Measurements from ENCODE around the gene CISD3. TPM values are rescaled to one million over a fixed set of nuclear protein-coding genes. Genes with fewer than 3 reads are reported as not detected.
A peak's percentile ranks its signal among the peaks of the same experiment; 100 is the strongest.

Gene CISD3
- total and polyA plus RNA-seq, 2 of the 8 experiments (the other 6 are each of a cell fraction or from before 2014, with no cell fraction given) = 9.4 to 11.1 TPM

GRCh38 chr17:38719943-38720641 is 10.0 kb upstream of the CISD3 start:
- Histone ChIP-seq H4K20me1 (replicated peaks in 1 of 2; ENCODE audit: control insufficient read depth in 1 of 2, insufficient read depth in 2 of 2, low read length in 2 of 2) (no peaks in the 10 kb centered on the region), H3K4me1 (replicated peaks in 1 of 4; ENCODE audit: control insufficient read depth in 3 of 4, insufficient read depth in 4 of 4, low read length in 3 of 4) (peaks cover 11 to 29% (median 16%) of the 10 kb centered on the region in 4 experiments), H3K14ac (ENCODE audit: insufficient read length) (no peak overlapping the region), H3K27ac (ENCODE audit: low read depth, low read length) (no peak overlapping the region), H3K79me1 (ENCODE audit: low read depth, low read length) (no peaks in the 10 kb centered on the region), H4K91ac (replicated peaks; ENCODE audit: insufficient read length, low read length) (no peak overlapping the region), H2BK120ac (replicated peaks; ENCODE audit: low read depth, low read length) (no peak overlapping the region), H4K8ac (ENCODE audit: extremely low read depth, insufficient read depth, low read length) (no peak overlapping the region; the same call in 1 of the 2 replicates), H3K9me3 (ENCODE audit: insufficient read depth in 2 of 2, low read depth in 1 of 2, low read length in 1 of 2) (no peaks in the 10 kb centered on the region), H2BK5ac (ENCODE audit: low read depth, low read length) (peak overlapping the region; percentile 78; the same call in 1 of the 2 replicates), H2AK5ac (ENCODE audit: low read depth, low read length) (no peak overlapping the region), H3K27me3 (replicated peaks in 1 of 4; ENCODE audit: control insufficient read depth in 3 of 4, extremely low read depth in 1 of 4, insufficient read depth in 3 of 4, low read length in 3 of 4) (peaks cover 0 to 10% (median 7%) of the 10 kb centered on the region in 4 experiments; a peak in 6 of 7 replicates), H3K56ac (replicated peaks; ENCODE audit: insufficient read length, low read depth, low read length) (no peak overlapping the region), H3K9ac (replicated peaks in 1 of 4; ENCODE audit: extremely low read depth in 1 of 4, low read depth in 3 of 4, low read length in 3 of 4) (no peak overlapping the region; a peak in 1 of 7 replicates), H3K79me2 (ENCODE audit: control insufficient read depth in 1 of 2, insufficient read depth in 2 of 2, low read length in 2 of 2) (no peaks in the 10 kb centered on the region), H3K4me3 (ENCODE audit: extremely low read depth in 1 of 4, insufficient read depth in 2 of 4, low read depth in 3 of 4, low read length in 4 of 4) (peak overlapping the region in 3 of 4 experiments; percentile 2 to 40 (median 17); a peak in 5 of 8 replicates), H3K18ac (ENCODE audit: extremely low read depth, low read length) (no peak overlapping the region; the same call in none of the 2 replicates), H3K23me2 (ENCODE audit: low read depth, low read length) (peaks cover 2% of the 10 kb centered on the region; the same call in 1 of the 2 replicates), H3K36me3 (ENCODE audit: control insufficient read depth in 2 of 4, insufficient read depth in 4 of 4, low read length in 3 of 4) (no peaks in the 10 kb centered on the region), H3K4ac (replicated peaks; ENCODE audit: insufficient read length, low read depth, low read length) (no peak overlapping the region), H2BK12ac (ENCODE audit: low read depth, low read length) (peak overlapping the region; percentile 60; the same call in 1 of the 2 replicates), H2BK20ac (ENCODE audit: low read length) (no peak overlapping the region), H2AFZ (ENCODE audit: low read length) (no peak overlapping the region), H4K5ac (ENCODE audit: insufficient read length, low read depth, low read length) (no peak overlapping the region), H3K4me2 (ENCODE audit: insufficient read depth in 1 of 2, low read depth in 2 of 2, low read length in 2 of 2) (peak overlapping the region; percentile 57 to 73), H2BK15ac (ENCODE audit: low read length) (no peak overlapping the region), H3K23ac (ENCODE audit: insufficient read length) (no peak overlapping the region)
- 55% methylated on average over 27 of the region's 39 CpGs; no CpG with 5 or more reads in 1 of the 2 experiments for WGBS, 2 experiments (ENCODE audit: extremely low coverage in 1 of 2, insufficient coverage in 1 of 2, insufficient read length in 1 of 2, insufficient replicate concordance in 2 of 2, low coverage in 1 of 2, low lambda C conversion rate in 2 of 2, missing lambda C conversion rate in 1 of 2)
- POLR2A ChIA-PET (ENCODE audit: partially characterized antibody) = interaction anchor here (0.9 to 3.7 kb wide), 11 partner anchors 8 to 133 kb away, joined by 3 to 29 read pairs (median 7); partner anchors contain the start of genes CISD3, MLLT6, PSMB3 and RPL23
- TF ChIP-seq SP1 (IDR thresholded peaks at IDR 0.05; ENCODE audit: low read depth, low read length) (peak; percentile 59; the same call in 1 of the 2 replicates), E2F6 (IDR thresholded peaks at IDR 0.05) (peak; percentile 98), MAX (IDR thresholded peaks at IDR 0.05) (peak; percentile 95), RNF2 (IDR thresholded peaks at IDR 0.05; ENCODE audit: borderline replicate concordance, low read depth, low read length, missing control alignments, poor library complexity, severe bottlenecking) (no peak)
- CTCF ChIA-PET (ENCODE audit: partially characterized antibody) = interaction anchor here (0.8 to 7.9 kb wide), 10 partner anchors 11 to 1635 kb away, joined by 3 to 49 read pairs (median 4); partner anchors contain the start of gene MLLT6
- DNase-seq (ENCODE audit: low read depth in 1 of 2, low spot score in 2 of 2) = peak; percentile 50 to 81
- FAIRE-seq = no peak

Measured in H1 (cell line).